ENCODE results near the gene SGPL1.

Gene SGPL1

DNA sequence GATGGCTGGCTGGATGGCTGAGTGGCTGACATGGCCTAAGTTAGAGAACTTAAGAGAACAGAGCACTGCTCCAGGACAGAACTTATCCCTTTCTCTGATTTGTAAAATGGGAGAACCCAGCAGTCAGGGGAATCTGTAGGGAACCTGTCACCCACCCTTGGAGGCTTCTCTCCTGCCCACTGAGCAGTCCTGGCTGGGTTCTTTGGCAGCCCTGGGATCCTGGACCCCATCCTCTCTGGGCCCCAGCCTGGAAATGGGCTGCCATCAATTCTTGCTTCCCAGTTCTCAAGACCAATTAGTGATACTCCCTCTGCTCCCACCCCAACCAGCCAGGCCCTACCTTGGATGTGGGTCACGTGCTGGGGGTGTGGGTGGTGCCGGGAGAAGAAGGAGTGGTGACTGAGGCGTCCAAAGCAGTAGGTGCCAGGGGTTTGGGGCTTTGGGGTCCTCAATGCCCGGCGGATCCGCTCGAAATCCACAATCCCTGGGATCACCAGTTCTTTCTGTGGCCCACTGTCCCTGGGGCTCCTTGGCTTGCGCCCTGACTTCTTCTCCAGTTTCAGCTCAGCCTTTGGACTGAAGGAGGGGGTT lies 34.2 kb upstream of the SGPL1 start:
- DNase-seq (ENCODE audit: low read depth), result no peak
- TF ChIP-seq, protein P1, sequence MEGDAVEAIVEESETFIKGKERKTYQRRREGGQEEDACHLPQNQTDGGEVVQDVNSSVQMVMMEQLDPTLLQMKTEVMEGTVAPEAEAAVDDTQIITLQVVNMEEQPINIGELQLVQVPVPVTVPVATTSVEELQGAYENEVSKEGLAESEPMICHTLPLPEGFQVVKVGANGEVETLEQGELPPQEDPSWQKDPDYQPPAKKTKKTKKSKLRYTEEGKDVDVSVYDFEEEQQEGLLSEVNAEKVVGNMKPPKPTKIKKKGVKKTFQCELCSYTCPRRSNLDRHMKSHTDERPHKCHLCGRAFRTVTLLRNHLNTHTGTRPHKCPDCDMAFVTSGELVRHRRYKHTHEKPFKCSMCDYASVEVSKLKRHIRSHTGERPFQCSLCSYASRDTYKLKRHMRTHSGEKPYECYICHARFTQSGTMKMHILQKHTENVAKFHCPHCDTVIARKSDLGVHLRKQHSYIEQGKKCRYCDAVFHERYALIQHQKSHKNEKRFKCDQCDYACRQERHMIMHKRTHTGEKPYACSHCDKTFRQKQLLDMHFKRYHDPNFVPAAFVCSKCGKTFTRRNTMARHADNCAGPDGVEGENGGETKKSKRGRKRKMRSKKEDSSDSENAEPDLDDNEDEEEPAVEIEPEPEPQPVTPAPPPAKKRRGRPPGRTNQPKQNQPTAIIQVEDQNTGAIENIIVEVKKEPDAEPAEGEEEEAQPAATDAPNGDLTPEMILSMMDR (IDR thresholded peaks at IDR 0.05; ENCODE audit: insufficient read depth, low read depth, low read length, missing control alignments), result no peak
- H3K4me3 ChIP-seq (ENCODE audit: low read depth, low read length), result no peak overlapping the region

DNA sequence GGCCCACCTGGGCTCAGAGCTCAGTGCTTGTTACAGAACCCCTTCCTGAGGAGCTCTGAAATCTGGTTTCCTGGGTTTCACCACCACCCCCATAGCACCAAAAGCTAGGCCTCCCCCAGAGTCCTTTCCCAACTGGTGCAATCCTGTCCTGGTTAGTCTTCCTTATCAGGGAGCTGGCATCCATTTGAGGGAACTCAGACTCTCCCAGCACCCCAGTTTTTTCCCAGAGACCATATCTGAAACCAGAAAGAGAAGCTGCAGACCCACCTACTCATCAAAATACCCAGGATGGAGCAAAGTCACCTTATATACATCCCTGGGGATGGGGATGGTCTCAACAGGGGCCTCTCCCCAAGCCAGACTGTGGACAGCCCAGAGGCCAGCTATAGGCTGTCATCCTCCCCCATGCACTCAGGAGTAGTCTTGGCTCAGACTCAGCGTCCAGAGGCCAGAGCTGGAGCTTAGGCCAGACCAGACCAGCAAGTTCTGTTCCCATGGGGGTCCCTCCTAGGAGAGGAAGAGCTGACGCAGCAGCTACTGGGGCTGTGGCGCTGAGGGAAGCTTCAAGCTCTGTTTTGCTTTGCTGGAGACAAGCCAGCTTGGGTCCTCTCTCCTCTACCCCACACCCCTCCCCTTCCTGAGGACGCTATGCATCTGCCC lies 33.5 kb upstream of the SGPL1 start:
- no peak for DNase-seq (ENCODE audit: low read depth)
- TF ChIP-seq, protein P1 (IDR thresholded peaks at IDR 0.05; ENCODE audit: insufficient read depth, low read depth, low read length, missing control alignments), result no peak

DNA sequence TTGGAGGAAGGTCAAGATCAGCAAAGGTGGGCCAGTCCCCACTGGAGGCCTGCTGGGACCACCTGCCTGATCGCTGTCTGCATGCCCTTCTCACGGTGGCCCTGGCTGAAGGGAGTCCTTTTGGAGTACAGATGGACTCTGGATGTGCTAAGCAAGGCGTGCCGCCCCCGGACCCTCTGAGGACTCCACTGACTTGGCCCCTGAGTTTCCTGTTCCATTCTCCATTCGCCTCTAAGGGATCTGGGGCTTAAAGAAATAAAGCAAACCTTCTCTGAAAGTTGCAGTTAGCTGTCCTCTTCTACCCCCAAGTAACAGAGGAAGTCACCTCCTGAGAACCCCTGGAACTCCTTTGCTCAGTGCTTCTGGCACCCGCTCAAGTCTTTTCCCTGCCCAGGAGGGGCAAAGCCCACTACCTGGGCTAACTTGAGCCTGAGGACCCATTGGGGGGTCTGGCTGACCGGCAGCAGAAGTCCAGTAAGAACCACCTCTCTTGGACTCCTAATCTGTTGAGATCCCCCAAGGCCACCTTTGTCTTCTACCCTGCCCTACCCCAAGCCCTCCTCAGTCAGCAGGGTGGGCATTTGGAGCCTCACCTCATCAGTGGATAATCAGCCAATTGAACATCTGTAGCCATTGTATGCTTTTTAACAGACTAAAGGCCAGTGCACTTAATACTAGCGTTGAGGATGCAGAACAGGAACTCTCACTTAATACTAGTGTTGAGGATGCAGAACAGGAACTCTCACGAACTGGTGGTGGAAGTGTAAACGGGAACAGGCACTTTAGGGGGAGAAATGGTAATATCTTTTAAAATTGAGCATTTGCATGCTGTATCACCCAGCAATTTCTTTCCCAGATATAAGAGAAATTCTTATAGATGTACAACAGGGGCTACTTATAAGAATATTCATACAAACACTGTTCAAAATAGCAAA lies 32.7 kb upstream of the SGPL1 start:
- no peak overlapping the region for H3K4me3 ChIP-seq (ENCODE audit: low read depth, low read length)
- TF ChIP-seq, protein P1 (IDR thresholded peaks at IDR 0.05; ENCODE audit: insufficient read depth, low read depth, low read length, missing control alignments), result no peak
- DNase-seq (ENCODE audit: low read depth), result no peak

More for the DNA sequence above, 33.5 kb upstream of the SGPL1 start:
- H3K4me3 ChIP-seq (ENCODE audit: low read depth, low read length), result no peak overlapping the region

GRCh38 chr10:70784016-70784415 lies 31.7 kb upstream of the SGPL1 start:
- no peak overlapping the region for H3K4me3 ChIP-seq (ENCODE audit: low read depth, low read length)
- no peak for DNase-seq (ENCODE audit: low read depth)
- TF ChIP-seq, protein P1 (IDR thresholded peaks at IDR 0.05; ENCODE audit: insufficient read depth, low read depth, low read length, missing control alignments), result no peak

DNA sequence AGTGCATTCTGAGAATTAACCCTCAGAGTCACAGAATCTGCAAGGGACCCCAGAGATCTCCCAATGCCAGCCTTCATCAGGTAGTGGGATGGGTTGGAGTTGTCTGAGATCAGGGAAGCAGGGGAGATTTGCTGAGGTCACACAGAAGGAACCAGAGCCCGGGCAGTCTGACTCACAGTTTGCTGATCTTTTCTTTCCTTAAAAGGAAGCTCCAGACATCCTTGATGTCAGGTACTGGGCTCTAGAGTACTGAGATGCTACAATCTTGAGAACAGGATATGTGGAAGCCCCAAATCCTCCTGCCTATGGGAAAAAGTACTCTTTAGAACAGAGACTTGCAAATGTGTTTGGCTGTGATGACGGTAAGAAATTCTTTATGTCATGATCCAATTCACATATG lies 31.3 kb upstream of the SGPL1 start:
- no peak for DNase-seq (ENCODE audit: low read depth)
- no peak overlapping the region for H3K4me3 ChIP-seq (ENCODE audit: low read depth, low read length)
- TF ChIP-seq, protein P1 (IDR thresholded peaks at IDR 0.05; ENCODE audit: insufficient read depth, low read depth, low read length, missing control alignments), result no peak

- TF ChIP-seq, protein P1 (IDR thresholded peaks at IDR 0.05; ENCODE audit: insufficient read depth, low read depth, low read length, missing control alignments), result no peak
- DNase-seq (ENCODE audit: low read depth), result no peak
- no peak within 1 kb of the TSS for H3K4me3 ChIP-seq (ENCODE audit: low read depth, low read length)
Measured at GRCh38 chr10:70785190-70785589, 30.6 kb upstream of the SGPL1 start, which contains the start of gene TBATA. TBATA (minus strand) TSS chr10:70785377; CDS start chr10:70783379, 1,998 bp downstream.
